ENCODE results near the gene UBA5.
"Not testable (repeated sequence)": the region's sequence is repeated elsewhere in the genome, so short reads cannot be mapped to it uniquely, and the experiment has no call there.

The UBA5 gene

GRCh38 chr3:132637590-132637989 lies 22.5 kb upstream of the UBA5 start:
- TF ChIP-seq CTCF (IDR thresholded peaks at IDR 0.05; ENCODE audit: control insufficient read depth, insufficient read depth, low read depth, low read length, missing control alignments), result no peak
- H3K4me3 ChIP-seq (ENCODE audit: control insufficient read depth, low read depth, low read length), result no peak overlapping the region
- no peak for DNase-seq (ENCODE audit: low read depth)

- TF ChIP-seq CTCF (IDR thresholded peaks at IDR 0.05; ENCODE audit: control insufficient read depth, insufficient read depth, low read depth, low read length, missing control alignments), result no peak
- DNase-seq (ENCODE audit: low read depth), result no peak
- no peak overlapping the region for H3K4me3 ChIP-seq (ENCODE audit: control insufficient read depth, low read depth, low read length)
These were observed 21.4 kb upstream of the UBA5 start for GRCh38 chr3:132638706-132639105.

GRCh38 chr3:132641427-132641826 lies 18.7 kb upstream of the UBA5 start:
- H3K4me3 ChIP-seq (ENCODE audit: control insufficient read depth, low read depth, low read length); DNase-seq (ENCODE audit: low read depth): not testable (repeated sequence)

- no peak overlapping the region for H3K4me3 ChIP-seq (ENCODE audit: control insufficient read depth, low read depth, low read length)
- DNase-seq (ENCODE audit: low read depth), result no peak
- TF ChIP-seq CTCF (IDR thresholded peaks at IDR 0.05; ENCODE audit: control insufficient read depth, insufficient read depth, low read depth, low read length, missing control alignments), result peak; percentile 57
These were observed 18.1 kb upstream of the UBA5 start for GRCh38 chr3:132641837-132642538.

- no peak overlapping the region for H3K4me3 ChIP-seq (ENCODE audit: control insufficient read depth, low read depth, low read length)
- DNase-seq (ENCODE audit: low read depth), result no peak
- no peak for TF ChIP-seq CTCF (IDR thresholded peaks at IDR 0.05; ENCODE audit: control insufficient read depth, insufficient read depth, low read depth, low read length, missing control alignments)
These were observed 17.6 kb upstream of the UBA5 start for GRCh38 chr3:132642539-132642847.

GRCh38 chr3:132643366-132643765 lies 16.8 kb upstream of the UBA5 start:
- DNase-seq (ENCODE audit: low read depth), result no peak
- TF ChIP-seq CTCF (IDR thresholded peaks at IDR 0.05; ENCODE audit: control insufficient read depth, insufficient read depth, low read depth, low read length, missing control alignments), result no peak
- no peak overlapping the region for H3K4me3 ChIP-seq (ENCODE audit: control insufficient read depth, low read depth, low read length)

DNA sequence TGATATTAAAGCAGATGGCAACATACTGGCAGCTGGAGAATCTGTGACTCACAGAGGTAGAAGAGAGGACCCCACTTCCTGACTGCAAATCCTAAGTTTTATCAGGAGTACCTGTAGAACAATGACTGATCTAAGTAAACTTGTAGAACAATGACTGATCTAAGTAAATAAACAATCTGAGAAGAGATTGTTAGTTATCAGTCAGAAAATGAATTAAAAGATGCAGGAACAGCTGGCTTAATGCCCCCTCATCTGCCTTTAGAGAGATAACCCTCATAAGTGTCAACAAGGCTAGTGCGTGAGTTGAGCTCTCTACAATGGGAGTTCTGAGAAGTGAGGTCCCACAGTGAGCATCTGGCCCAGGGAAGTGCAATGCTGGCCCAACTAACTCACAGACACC lies 15.1 kb upstream of the UBA5 start:
- no peak overlapping the region for H3K4me3 ChIP-seq (ENCODE audit: control insufficient read depth, low read depth, low read length)
- TF ChIP-seq CTCF (IDR thresholded peaks at IDR 0.05; ENCODE audit: control insufficient read depth, insufficient read depth, low read depth, low read length, missing control alignments), result no peak
- no peak for DNase-seq (ENCODE audit: low read depth)

Measured in AG09309 (cell line).